ENCODE measurements around the gene TRMT1.

GRCh38 chr19:13115936-13116281 is 631 bp downstream of the TRMT1 start:
- no peak for TF ChIP-seq CTCF (conservative IDR thresholded peaks at IDR 0.05; ENCODE audit: low read depth, low read length)
- no peak for TF ChIP-seq EZH2 (IDR thresholded peaks at IDR 0.05; ENCODE audit: borderline replicate concordance, low read depth, low read length, poor library complexity, severe bottlenecking)
